COR-L47 (cell line): ENCODE measurements around the gene CCDC68.

Experiments used
- DNase-seq: peaks from one replicate; lab custom pipeline; 2025; lab: John Stamatoyannopoulos, UW

The CCDC68 gene

DNA sequence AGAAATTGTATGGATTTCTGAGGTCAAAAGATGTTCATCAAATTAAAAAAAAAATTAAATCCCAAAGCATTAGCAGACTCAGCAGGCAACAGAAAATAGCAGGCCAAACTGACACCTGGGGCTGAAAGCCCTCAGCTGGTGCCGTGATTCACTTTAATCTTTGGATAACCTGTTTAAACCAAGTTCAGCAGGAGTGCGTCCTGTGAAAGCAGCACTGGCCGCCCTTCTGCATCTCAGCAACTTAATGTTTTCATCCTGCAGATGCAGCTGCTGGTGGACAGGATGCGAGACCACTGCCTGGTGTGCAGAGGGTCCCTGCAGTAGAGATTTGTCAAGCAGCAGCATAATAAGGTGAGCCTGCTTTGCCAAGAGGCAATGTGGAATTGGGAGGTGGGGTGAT, 41.2 kb downstream of the CCDC68 start:
- DNase-seq: no peak

DNA sequence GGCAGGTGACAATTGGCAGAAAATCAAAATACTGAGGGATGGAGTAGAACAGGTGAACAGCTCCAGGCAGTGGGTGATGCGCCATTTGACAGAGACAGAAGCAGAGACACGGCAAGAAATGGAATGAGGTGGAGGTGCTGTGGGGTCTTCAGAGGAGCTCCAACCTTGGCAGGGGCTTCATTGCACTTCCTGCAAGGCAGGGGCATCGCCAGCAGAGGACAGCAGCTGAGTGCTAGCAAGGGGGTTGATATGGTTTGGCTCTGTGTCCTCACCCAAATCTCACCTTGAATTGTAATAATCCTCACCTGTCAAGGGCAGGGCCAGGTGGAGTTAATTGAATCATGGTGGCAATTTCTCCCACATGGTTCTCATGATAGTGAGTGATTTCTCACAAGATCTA, 42.8 kb downstream of the CCDC68 start:
- DNase-seq: no peak

DNA sequence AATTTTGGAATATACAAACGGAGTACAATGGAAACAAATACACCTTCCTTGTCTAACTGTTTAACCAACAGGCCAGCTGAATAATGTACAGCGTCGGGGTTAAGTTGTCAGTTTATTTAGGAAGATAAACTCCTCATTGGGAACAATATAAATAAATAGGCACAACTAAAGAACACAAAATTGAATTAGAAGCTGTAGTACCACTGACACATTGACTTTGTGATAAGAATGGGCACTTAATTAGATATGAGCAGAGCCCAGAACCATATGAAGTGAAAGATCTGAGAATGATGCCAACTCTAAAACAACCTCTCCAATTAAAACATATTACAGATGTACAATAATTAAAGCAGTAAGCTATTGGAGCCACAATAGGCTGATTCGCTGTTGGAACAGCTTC, 44.4 kb downstream of the CCDC68 start:
- DNase-seq: no peak

DNA sequence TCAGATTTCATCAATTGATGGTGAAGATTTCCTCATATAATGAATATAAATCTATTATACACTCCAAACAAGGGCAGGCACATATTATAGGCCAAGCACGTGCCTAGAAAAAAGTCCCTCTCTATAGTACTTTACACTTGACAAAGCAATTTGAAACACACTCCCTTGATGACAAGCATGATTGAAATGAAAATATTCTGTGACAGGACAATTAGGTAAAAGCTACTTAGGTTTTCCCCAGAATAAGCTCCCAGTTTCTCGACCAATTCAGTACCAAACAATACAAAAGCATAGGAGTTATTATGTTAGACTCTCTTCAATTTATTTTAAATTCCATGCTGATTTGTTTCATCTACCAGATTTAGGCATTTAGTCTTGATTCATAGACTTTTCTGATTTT, 47.7 kb downstream of the CCDC68 start:
- DNase-seq: no peak

DNA sequence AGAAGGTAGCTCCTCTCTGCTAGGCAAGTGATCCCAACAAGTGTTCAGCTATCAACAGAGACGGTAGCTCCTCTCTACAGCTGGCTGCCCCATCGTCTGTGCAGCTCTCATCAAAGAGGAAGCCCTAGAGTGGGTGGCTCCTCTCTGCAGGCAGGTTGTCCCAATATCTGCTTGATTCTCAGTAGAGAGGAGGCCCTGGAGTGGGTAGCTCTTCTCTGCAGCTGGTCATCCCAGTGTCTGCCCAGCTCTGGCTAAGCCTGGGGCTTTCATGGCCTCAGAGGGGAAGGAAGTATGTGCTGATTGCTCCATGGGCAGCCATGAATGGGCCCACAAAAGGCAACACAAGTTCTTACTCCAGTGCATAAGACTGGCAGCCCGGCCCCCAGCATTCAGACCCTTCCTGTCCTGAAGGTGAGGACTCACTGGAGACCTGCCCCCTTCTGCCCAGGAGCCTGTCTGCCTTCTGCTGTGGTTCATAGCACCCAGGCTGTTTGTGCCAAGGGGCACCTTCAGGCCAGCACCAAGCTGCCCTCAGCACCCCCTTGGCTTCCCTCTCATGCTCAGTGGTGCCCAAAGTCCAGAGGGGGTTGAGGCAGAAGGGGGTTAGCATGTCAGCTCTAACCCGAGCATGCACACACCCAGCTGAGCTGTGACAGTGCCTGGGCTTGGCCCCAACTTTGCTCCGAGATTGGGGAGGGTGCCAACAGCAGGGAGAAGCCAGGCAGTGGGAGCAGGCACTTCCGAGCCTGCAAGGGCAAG, 48.9 kb downstream of the CCDC68 start:
- DNase-seq: no peak

DNA sequence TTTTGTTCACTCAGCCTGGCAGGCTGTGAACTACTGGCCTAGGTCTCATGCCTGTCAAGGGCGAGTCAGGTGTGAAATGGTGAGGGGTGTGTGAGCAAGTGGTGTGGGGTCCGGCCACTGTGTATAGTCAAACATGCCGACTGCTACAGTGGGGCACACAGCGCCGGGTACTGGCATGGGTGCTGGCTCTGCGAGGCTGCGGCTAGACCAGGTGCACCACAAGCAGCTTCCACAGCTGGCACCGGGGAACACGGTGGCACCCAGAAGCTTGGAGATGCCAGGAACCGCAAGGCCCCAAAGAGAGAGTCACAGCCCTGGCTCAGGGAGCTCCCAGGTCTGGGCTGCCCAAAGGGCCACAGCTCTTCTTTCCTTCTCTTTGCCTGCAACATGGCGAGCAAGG, 49.7 kb downstream of the CCDC68 start:
- DNase-seq: no peak

DNA sequence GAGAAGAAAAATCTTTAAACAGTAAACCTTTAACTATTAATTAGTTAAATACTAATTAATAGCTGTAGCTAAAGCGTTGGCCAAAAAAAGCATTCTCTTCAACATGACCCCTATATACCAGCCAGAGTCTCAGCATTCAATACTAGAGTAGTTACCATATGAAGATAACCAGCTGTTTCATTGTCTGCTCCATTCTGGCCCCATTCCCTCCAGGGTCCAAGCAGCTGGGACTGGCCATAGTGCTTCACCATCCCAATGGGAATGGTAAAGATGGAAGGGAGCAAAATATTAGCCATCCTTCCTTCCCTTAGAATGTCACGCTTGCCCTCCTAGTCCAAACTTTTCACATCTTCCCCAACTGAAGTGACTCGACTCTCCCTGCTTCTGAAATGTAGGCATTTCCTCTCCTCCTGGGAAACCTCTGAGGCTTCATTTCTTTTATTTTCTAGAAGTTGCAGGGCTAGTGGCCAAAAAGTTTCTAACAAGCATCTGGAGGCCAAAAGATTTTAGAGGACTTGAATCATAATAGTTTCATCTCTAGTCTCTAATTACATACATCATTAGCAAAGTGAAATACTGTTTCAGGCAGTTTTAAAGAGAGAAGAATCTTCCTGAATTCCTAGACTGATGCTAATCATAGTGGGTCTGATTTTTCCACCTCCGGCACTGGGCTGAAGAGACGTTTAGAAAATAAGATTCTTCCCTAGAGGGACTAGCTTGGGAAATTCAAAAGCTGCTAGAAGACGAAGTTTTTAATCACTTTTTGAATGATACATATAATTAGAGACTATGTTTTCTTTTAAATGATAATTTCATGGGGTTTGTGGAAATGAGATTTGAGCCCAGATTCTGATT, 52.7 kb downstream of the CCDC68 start:
- DNase-seq: no peak

DNA sequence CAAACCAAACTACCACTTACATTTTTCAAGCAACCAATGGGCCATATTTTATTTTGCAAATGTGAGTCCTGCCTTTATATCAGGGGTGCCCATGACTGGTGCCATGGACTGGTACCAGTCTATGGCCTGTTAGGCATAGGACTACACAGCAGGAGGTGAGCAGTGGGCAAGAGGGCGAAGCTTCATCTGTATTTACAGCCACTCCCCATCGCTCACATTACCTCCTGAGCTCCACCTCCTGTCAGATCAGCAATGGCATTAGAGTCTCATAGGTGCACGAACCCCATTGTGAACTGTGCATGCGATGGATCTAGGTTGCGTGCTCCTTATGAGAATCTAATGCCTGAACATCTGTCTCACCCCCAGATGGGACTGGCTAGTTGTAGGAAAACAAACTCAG, 53.6 kb downstream of the CCDC68 start:
- DNase-seq: no peak

DNA sequence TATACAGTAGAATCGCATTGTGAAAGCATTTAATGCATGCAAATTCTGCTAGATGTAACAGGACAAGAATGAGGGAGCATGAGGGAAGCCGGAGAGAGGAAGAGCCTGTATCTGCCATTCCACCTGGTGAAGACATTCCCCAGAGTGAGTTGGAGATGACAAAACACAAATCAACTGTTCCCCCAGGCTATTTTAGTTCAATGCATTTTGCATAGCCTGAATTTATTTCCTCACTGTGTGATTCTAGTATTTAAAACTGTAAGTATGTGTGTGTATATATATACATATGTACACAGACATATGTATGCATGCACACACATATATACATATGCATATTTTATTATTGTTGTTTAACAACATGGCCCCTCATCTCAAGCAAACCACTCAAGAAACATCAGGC, 54.7 kb downstream of the CCDC68 start:
- no peak for DNase-seq

DNA sequence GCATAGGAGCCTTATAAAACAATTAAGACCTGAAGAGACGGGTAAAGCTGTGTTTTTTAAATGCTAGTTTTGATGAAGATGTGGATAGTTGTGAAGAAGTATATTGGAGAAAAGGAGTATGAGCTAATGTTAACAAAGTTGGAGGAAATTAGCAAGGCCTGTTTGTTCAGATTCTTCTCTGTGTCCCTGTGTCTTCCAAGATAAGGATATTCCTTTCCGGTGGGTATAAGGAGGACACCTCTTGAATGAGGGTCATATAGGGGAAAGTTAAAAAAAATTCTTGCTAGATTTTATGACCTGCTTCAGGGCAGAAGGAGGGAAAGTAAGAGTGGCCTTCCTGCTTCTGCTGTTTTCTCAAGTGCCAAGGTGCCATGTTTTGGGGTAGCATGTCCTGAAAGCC, 59.0 kb downstream of the CCDC68 start:
- DNase-seq: no peak

DNA sequence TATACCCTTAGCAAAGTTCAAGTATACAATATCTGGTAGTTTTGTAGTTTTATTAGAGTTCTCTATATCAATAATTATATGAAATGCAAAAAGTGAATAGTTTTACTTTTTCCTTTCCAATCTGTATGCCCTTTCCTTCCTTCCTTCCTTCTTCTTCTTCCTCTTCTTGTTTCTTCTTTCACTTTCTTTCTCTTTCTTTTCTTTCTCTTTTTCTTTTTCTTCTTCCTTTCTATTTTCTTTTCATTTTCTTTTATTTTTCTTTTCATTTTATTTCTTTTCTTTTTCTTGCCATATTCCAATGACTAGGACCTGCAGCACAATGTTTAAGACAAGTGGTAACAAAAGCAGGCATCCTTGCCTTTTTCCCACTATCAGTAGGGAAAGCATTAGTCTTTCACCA, 59.8 kb downstream of the CCDC68 start:
- DNase-seq: no peak

DNA sequence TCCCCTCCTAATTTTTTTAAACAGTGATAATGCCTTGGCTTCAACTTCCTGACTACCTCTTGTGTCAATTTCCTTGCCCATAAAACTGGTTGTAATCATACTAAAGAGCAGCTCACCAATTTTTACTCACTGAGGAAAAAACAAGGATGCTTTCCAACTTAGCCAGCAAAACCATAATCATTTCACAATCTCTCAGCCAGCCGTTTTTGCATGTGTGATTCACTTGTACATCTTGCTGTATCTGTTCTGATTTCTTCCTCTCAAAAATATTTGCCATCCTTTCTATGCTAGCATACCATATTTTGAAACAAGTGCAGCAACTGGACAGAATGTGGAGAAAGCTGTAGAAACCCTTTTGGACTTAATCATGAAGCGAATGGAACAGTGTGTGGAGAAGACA, 70.3 kb downstream of the CCDC68 start:
- no peak for DNase-seq

DNA sequence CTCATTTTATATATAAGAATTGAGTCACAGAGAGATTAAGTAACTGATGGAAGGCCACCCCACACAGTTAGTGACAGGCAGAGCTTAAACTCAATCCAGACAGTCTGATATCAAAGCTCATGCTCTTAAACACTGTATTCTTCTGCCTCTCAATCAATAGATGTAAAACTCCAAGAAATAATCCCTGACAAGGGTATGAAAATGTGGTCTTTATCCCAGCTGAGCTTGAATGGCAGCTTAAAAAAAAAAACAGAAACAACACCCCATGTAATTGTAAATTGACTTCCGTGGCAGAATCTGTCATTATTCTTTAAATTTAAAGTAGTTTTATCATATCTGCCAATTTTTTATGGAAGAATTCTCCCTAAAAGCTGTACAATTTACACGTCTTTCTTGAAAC, 70.9 kb downstream of the CCDC68 start:
- no peak for DNase-seq

DNA sequence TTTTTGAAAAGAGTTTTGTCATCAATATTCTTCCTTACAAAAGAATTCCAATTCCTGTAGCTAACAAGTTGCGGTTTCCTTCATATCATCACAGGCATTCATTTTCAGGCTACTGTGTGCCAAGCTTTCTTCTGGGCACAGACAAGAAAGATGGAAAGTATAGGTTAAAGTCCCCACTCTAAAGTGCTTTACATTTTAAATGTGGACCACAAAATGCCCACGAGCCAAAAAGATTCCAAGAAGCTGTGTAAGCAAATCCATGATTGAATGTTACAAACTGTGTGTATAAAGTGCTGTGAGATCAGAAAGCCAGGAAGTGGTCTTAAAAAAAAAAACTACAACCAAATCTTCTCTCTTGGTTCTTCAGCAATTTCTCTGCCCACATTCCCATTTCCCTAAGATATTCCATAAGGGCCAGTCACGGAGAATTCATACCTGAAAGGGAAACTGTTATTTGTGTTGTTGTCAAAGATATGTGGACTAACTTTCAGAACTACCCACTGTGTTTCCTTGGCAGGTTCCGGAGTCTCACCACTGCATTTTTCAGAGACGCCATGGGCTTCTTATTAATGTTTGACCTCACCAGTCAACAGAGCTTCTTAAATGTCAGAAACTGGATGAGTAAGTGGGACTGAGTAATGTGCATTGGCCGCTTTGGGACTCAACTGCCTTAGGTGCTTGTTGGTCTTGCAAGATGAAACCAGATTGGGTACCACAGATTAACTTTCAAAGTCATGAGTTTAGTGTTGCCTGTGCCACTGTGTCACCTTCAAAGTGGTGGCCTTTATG, 75.3 kb downstream of the CCDC68 start:
- DNase-seq: no peak

DNA sequence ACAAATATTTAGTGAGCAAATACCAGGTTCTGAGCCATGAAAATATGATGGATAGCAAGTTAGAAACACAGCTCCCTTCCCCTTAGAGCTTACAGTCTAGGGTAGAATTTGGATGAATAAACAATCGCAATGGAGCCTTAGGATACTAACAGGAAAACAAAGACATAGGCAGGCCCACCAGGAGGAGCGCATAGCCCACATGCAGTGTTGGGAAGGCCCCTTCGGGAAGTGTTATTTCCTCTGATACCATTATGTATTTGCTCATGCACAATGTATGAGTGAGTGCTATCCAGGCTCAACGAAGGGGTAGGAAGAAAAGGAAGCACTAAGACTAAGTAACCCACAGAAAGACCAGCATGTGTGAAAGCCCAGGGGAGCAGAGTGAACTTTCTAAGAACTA, 76.9 kb downstream of the CCDC68 start:
- no peak for DNase-seq

DNA sequence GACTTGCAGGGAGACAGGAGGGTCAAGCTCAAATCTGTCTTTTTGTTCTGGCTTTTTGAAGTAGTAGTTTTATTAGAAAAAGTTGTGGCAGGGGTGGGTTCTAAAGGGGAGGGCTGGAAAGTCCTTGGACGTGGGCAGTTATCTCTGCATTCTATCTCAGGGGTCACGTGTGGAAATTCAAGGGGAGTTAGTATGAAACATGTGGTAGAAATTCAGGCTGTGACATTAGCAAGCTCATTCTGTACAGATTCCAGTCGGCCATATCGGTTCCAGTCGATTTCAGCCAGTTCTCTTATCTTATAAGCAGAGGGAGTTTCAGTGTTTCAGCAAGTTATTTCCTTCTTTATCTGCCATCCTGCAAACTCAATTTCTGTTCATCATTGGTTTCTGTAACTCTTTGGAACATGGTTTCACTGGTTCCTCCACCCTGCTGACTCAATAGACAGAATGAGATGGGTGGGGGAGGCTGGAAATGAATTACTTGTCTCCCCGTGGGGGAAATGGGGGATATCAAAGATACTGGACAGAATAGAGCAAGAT, 78.0 kb downstream of the CCDC68 start:
- no peak for DNase-seq

DNA sequence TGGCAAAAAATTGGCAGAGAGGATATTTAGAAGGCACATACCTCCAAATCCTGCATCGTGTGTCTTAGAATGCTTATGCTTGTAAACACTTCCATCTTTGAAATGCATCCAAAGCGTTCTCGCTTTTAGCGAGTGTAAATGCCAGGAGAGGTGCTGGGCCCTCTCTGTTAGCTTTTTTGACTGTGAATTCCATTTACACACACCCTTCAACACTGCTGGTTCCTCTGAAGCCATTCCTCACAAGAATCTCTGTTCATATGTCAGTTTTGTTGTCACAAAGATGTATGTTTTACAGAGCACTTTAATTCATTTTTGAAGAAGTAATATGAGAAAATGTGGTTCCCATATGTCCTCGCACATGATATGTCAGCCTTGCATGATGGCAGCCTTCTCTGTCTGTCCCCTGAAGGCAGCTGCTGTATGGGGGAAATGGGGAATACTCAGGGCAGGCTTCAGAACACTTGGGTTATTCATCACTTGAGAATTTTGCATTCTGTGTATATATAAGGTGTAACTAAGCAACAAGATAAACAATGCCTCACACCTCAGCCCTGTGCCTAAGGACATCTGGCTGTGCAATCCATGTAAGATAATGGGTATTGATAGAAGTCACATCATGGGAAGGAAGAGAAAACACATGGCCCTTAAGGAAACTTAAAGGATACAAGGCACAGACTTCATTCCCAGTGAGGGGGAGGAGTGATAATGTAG, 78.7 kb downstream of the CCDC68 start:
- no peak for DNase-seq

DNA sequence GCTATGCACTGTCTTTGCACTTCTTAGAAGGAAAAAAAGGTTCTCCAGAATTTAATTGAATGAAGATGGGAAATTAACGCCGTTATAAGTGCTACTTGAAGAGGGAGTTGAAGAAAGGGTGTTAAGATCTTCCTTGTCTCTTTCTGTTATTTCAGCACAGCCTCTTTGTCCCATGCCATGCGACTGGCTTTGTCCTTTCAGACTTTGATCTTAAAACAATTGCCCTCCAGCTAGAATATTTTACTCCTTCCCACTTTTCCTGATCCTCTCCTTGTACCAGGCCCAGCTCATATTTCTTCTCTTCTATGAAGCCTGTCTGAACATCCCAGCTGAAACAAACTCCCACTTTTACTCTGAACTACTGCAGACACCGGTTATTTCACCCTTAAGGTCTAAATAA, 79.6 kb downstream of the CCDC68 start:
- DNase-seq: no peak

DNA sequence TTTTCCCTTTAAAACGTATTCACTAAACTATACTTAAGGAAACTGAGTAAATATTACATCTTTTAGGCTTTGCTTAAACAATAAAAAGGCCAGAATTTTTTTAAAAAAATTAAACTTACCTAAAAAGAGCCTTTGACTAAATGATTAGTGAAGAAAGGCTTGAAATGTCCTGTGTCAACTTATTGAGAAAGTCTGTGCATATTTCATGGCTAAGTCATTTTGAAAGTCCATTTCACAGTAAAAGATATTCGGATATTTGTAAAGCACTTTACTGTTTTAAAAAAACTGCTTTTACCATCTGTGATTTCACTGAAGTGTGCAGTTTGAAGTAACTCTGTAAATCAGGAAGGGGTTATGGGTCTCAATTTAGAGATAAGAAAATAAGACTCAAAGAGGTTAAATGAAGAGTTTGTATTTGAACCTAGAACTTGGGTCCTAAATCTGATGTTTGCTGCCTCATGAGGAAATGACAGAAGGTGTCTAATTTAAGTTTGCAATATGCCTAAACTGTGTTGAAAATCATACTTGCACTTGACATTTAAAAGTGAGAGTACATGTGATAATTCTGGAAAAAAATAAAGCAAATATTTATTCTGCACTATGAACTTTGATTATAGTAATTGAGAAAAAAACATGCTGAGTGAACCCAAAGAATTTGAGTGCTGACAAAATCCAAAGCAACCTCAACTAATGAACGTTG, 80.5 kb downstream of the CCDC68 start:
- DNase-seq: no peak

DNA sequence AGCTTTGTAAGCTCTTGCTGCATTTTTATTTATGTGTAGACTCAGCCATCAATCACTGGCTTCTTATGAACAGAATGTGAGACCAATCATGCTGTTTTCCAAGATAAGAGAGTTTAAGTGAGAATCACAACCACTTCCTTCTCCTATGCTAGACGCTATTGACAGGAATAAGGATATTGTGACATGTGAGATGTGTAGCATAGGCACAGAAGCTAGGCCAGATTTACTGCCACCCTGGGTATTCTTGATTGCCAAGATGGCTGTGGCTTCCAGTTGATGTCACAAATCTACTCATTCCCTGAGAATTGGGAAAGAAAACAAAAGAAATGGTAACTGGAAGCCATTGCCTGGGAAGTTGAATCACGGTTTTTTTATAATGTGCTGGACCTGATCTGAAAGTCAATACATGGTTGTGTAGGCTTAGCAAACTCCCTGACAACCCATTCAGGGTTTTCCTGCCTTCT, 81.1 kb downstream of the CCDC68 start:
- no peak for DNase-seq

DNA sequence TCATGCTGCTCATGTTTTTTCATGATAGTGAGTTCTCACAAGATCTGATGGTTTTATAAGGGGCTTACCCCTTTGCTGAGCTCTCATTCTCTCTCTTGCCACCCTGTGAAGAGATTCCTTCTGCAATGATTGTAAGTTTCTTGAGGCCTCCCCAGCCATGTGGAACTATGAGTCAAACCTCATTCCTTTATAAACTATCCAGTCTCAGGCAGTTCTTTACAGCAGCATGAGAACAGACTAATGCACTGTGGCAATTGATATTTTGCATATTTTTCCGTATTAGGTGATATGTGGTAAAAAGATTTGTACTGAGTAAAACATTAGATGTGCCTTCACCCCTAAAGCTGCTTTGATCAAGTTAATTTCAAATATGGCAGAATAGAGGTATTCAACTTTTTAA, 82.2 kb downstream of the CCDC68 start:
- no peak for DNase-seq
